Neutrophil (primary cell): Measurements from ENCODE around the gene GAREM1.
"Not testable (repeated sequence)": the region's sequence is repeated elsewhere in the genome, so short reads cannot be mapped to it uniquely, and the experiment has no call there.

Source experiments
- H3K27ac ChIP-seq: fragments of 200-600 bp; sonication (generic); 2 replicates; pipeline ENCODE4 v1.5.1; 2016; ENCODE audit warnings: mild to moderate bottlenecking, moderate library complexity
- H3K27me3 ChIP-seq: fragments of 200-600 bp; sonication (generic); 2 replicates; pipeline ENCODE4 v1.6.0; 2016; ENCODE audit warnings: mild to moderate bottlenecking
- H3K36me3 ChIP-seq: fragments of 200-600 bp; sonication (generic); 2 replicates; pipeline ENCODE4 v1.5.1; 2017
- H3K4me1 ChIP-seq, 2 experiments: fragments of 200-600 bp in 1 of 2; sonication (generic) in 1 of 2; 1 replicate in 1 of 2; 2 replicates in 1 of 2; pipeline versions ENCODE4 v1.5.1 to v1.6.1; 2013 to 2016; ENCODE audit warnings: low read depth in 1 of 2, low read length in 1 of 2, mild to moderate bottlenecking in 1 of 2, moderate library complexity in 1 of 2; ENCODE audit not compliant: control insufficient read depth in 1 of 2, insufficient read depth in 1 of 2
- H3K4me3 ChIP-seq, 2 experiments: fragments of 200-600 bp in 1 of 2; sonication (generic) in 1 of 2; 1 replicate in 1 of 2; 2 replicates in 1 of 2; pipeline ENCODE4 v1.5.1; 2013 to 2016; ENCODE audit warnings: low read depth in 1 of 2, low read length in 1 of 2, mild to moderate bottlenecking in 1 of 2, moderate library complexity in 1 of 2
- H3K9me3 ChIP-seq: fragments of 200-600 bp; sonication (generic); 2 replicates; pipeline ENCODE4 v1.5.1; 2016
- TF ChIP-seq, protein P1 (sequence below): fragments of 200-600 bp; sonication (generic); IDR thresholded peaks from 2 replicates; pipeline ENCODE4 v1.5.1; 2016; ENCODE audit warnings: antibody characterized with exemption

The GAREM1 gene

DNA sequence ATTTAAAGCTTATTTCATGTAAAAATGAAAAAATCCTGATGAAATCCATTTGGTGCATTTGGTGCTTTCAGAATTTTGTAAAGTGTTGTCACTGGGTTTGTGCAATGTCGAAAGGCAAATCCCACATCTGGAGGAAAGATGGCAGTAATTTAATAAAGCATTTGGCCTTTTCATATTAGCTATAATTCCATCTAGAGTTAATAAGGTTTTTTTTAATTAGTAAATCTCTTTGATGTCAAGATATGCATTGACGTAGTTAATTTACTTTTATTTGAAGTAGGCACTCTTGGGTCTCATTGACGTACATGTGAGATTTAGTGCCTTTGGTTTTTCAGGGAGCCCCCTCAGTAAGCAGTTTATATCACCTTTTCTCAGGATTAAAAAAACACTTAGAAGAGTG, 12.3 kb upstream of the GAREM1 start:
- H3K36me3 ChIP-seq, result no peaks in the 10 kb centered on the region
- no peak overlapping the region for H3K4me3 ChIP-seq
- TF ChIP-seq, protein P1, sequence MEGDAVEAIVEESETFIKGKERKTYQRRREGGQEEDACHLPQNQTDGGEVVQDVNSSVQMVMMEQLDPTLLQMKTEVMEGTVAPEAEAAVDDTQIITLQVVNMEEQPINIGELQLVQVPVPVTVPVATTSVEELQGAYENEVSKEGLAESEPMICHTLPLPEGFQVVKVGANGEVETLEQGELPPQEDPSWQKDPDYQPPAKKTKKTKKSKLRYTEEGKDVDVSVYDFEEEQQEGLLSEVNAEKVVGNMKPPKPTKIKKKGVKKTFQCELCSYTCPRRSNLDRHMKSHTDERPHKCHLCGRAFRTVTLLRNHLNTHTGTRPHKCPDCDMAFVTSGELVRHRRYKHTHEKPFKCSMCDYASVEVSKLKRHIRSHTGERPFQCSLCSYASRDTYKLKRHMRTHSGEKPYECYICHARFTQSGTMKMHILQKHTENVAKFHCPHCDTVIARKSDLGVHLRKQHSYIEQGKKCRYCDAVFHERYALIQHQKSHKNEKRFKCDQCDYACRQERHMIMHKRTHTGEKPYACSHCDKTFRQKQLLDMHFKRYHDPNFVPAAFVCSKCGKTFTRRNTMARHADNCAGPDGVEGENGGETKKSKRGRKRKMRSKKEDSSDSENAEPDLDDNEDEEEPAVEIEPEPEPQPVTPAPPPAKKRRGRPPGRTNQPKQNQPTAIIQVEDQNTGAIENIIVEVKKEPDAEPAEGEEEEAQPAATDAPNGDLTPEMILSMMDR, result no peak
- H3K27ac ChIP-seq, result no peak overlapping the region
- no peaks in the 10 kb centered on the region for H3K4me1 ChIP-seq
- no peaks in the 10 kb centered on the region for H3K9me3 ChIP-seq
- peaks cover 15% of the 10 kb centered on the region for H3K27me3 ChIP-seq

DNA sequence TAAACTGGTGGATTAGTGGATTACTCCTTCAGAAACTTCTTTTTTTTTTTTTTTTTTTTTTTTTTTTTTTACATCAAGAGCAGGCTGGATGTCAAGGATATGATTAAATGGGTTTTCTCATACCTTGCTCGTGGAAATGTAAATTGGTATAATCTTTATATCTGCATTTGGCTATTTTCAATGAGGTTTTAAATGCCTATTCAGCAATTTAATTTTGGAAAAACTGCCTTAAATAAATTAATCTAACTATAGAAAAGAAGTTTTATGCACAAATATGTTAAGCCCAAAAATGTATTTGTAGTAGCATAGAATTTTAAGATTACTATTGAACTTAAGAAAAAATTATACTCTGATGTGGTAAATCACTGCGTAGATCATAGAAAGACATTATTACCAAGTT, 11.4 kb upstream of the GAREM1 start:
- H3K27me3 ChIP-seq, result peaks cover 15% of the 10 kb centered on the region
- H3K36me3 ChIP-seq, result no peaks in the 10 kb centered on the region
- no peak overlapping the region for H3K27ac ChIP-seq
- no peak overlapping the region for H3K4me3 ChIP-seq
- H3K4me1 ChIP-seq, result no peaks in the 10 kb centered on the region
- no peaks in the 10 kb centered on the region for H3K9me3 ChIP-seq
- TF ChIP-seq, protein P1, result no peak

DNA sequence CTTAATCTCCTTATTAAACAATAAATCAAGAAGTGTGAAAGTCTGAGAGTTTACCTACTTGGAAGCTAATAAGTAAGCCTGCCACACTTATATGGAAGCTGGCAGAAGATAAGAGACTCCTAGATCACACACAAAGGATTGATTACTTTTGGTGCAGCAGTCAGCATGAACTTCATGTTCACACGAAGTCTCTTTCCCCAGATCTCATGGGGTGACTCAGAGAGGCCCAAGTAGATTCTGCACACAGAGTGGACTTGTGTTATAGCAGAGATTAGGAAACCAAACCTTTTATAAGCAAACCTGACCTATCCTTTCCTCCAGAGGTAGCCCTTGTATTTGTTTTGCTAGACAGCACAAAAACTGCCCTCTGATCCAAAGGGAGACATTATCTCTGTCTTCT, 9.9 kb upstream of the GAREM1 start:
- no peaks in the 10 kb centered on the region for H3K4me1 ChIP-seq
- no peak overlapping the region for H3K4me3 ChIP-seq
- H3K36me3 ChIP-seq, result no peaks in the 10 kb centered on the region
- TF ChIP-seq, protein P1, result no peak
- H3K27ac ChIP-seq, result no peak overlapping the region
- no peaks in the 10 kb centered on the region for H3K9me3 ChIP-seq
- H3K27me3 ChIP-seq, result peaks cover 25% of the 10 kb centered on the region

DNA sequence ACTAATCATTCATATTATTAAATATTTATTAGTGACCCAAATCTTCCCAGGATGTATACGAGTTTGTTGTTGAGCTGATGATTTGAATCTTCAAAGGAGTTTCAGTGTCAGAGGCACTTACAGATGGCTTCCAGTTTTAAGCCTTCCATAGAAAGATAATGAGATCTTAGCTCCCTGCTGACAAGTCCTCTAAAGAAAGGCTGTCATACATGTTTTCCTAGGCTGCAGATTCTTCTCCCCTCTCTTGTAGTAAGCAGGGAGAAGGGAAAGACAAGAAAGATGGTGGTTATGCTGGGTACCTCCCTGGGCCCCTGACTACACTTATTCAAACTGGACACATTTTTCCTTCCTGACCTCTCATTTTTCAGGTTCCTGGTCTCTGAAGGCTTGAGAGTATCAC, 8.1 kb upstream of the GAREM1 start:
- H3K27ac ChIP-seq, result no peak overlapping the region
- no peaks in the 10 kb centered on the region for H3K36me3 ChIP-seq
- no peaks in the 10 kb centered on the region for H3K9me3 ChIP-seq
- H3K4me1 ChIP-seq, result no peaks in the 10 kb centered on the region
- no peak overlapping the region for H3K4me3 ChIP-seq
- H3K27me3 ChIP-seq, result peaks cover 36% of the 10 kb centered on the region
- TF ChIP-seq, protein P1, result no peak

DNA sequence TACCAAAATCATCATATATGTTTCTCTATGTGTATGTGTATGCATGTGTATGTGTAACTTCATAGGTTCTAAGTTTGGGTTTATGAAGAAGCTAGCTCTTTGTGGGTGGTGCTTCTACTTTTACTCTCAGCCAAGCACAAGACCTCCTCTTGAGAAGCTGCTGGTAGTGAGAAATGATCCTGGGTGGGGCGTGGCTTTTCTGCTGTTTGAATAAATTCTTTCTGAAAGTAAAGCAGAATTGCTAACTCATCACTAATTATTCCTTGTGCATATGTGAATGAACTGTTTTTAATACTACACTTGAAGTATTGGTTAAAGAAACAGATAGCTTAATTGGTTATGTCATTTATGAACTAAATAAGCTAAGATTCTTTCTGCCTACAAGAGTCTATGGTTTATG, 7.6 kb upstream of the GAREM1 start:
- H3K27ac ChIP-seq, result no peak overlapping the region
- no peaks in the 10 kb centered on the region for H3K36me3 ChIP-seq
- H3K4me3 ChIP-seq, result no peak overlapping the region
- H3K27me3 ChIP-seq, result peaks cover 41% of the 10 kb centered on the region
- H3K9me3 ChIP-seq, result no peaks in the 10 kb centered on the region
- TF ChIP-seq, protein P1, result no peak
- H3K4me1 ChIP-seq, result no peaks in the 10 kb centered on the region

DNA sequence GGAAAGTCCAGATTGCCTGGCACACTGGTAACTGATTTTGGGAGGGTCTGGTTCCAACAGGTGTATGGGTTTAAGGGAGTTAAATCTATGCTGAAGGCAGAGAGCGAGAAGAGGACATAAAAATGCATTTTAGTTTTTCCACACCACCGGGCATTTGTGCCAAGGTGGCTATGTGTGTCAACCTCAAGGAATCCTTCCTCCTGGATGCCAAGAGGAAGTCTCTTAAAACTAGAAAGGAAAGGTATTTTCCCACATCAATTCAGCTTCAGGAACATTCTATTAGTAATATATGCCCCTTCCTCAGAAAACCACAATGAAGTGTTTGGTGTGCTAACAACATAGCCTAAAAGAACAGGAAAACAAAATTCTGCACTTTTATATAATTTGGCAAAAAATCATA, 5.4 kb upstream of the GAREM1 start:
- H3K36me3 ChIP-seq, result no peaks in the 10 kb centered on the region
- no peak overlapping the region for H3K4me3 ChIP-seq
- H3K4me1 ChIP-seq, result no peaks in the 10 kb centered on the region
- H3K9me3 ChIP-seq, result no peaks in the 10 kb centered on the region
- TF ChIP-seq, protein P1, result no peak
- H3K27ac ChIP-seq, result no peak overlapping the region
- H3K27me3 ChIP-seq, result peaks cover 63% of the 10 kb centered on the region

DNA sequence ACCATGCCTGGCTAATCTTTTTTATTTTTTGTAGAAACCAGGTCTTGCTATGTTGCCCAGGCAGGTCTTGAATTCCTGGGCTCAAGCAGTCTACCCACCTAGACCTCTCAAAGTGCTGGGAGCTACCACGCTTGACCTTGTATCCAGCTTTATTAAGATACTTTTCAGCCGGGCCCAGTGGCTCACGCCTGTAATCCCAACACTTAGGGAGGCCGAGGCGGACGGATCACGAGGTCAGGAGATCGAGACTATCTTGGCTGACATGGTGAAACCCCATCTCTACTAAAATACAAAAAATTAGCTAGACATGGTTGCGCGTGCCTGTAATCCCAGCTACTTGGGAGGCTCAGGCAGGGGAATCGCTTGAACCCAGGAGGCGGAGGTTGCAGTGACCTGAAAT, 4.4 kb upstream of the GAREM1 start:
- H3K36me3 ChIP-seq, H3K27ac ChIP-seq, H3K9me3 ChIP-seq, H3K4me3 ChIP-seq, H3K4me1 ChIP-seq: not testable (repeated sequence)
- peaks cover 74% of the 10 kb centered on the region for H3K27me3 ChIP-seq
